H1 (cell line): ENCODE results near the gene JOSD2. TPM values are rescaled to one million over a fixed set of nuclear protein-coding genes. Genes with fewer than 3 reads are reported as not detected.

Experiments used
- ASH2L ChIP-seq: fragments of 200-600, 300-600 bp; sonication (generic); IDR thresholded peaks from one replicate; pipeline ENCODE4 v1.7.1; 2017; ENCODE audit warnings: low read length
- ATF3 ChIP-seq: IDR thresholded peaks from 2 replicates; pipeline ENCODE4 v1.6.1; 2011; ENCODE audit warnings: low read depth, mild to moderate bottlenecking, low read length; ENCODE audit not compliant: insufficient read depth
- BACH1 ChIP-seq: IDR thresholded peaks from 2 replicates; pipeline ENCODE4 v1.6.1; 2012; ENCODE audit warnings: low read length, improper control_type of control experiment
- BRCA1 ChIP-seq: IDR thresholded peaks from 2 replicates; pipeline ENCODE4 v1.6.1; 2012; ENCODE audit warnings: low read depth, low read length, improper control_type of control experiment
- CBX8 ChIP-seq: fragments of 300-800, 300-1000 bp; sonication (generic); IDR thresholded peaks from 2 replicates; pipeline ENCODE4 v1.7.1; 2016; ENCODE audit warnings: low read depth, low read length, borderline replicate concordance
- CEBPB ChIP-seq: IDR thresholded peaks from 2 replicates; pipeline ENCODE4 v1.6.1; 2012; ENCODE audit warnings: low read depth, low read length
- CHD1 ChIP-seq: IDR thresholded peaks from 2 replicates; pipeline ENCODE4 v1.6.1; 2012; ENCODE audit warnings: low read depth, low read length, improper control_type of control experiment
- CHD2 ChIP-seq: IDR thresholded peaks from 2 replicates; pipeline ENCODE4 v1.6.1; 2012; ENCODE audit warnings: low read length, improper control_type of control experiment
- CREB1 ChIP-seq: IDR thresholded peaks from 2 replicates; pipeline ENCODE4 v1.6.1; 2012; ENCODE audit warnings: inconsistent platforms
- CTBP2 ChIP-seq: IDR thresholded peaks from 2 replicates; pipeline ENCODE4 v1.7.0; 2011; ENCODE audit warnings: borderline replicate concordance, mild to moderate bottlenecking, moderate library complexity, mixed read lengths, low read length; ENCODE audit not compliant: insufficient read depth, insufficient read length
- HDAC2 ChIP-seq, 2 experiments: fragments of 300-600 bp in 1 of 2; sonication (generic) in 1 of 2; IDR thresholded peaks; 2 replicates each; pipeline ENCODE4 v1.6.1; 2011 to 2012; ENCODE audit warnings: low read depth in 2 of 2, low read length in 2 of 2, mild to moderate bottlenecking in 2 of 2, moderate library complexity in 2 of 2, borderline replicate concordance in 1 of 2, inconsistent platforms in 1 of 2
- HDAC6 ChIP-seq: IDR thresholded peaks from one replicate; pipeline ENCODE4 v1.7.1; 2012; ENCODE audit warnings: low read depth, mild to moderate bottlenecking, inconsistent platforms, low read length, moderate library complexity
- JUND ChIP-seq: IDR thresholded peaks from 2 replicates; pipeline ENCODE4 v1.6.1; 2011; ENCODE audit warnings: mild to moderate bottlenecking, improper control_type of control experiment, low read length
- KDM4A ChIP-seq: IDR thresholded peaks from one replicate; pipeline ENCODE4 v1.7.1; 2012; ENCODE audit warnings: low read depth, mild to moderate bottlenecking, moderate library complexity, low read length, inconsistent platforms; ENCODE audit not compliant: severe bottlenecking
- KDM5A ChIP-seq: fragments of 200-600 bp; IDR thresholded peaks from 2 replicates; pipeline ENCODE4 v1.7.1; 2012; ENCODE audit warnings: mild to moderate bottlenecking, low read length, inconsistent platforms, mixed read lengths
- MAFK ChIP-seq: IDR thresholded peaks from 2 replicates; pipeline ENCODE4 v1.6.1; 2012; ENCODE audit warnings: low read depth, mild to moderate bottlenecking, improper control_type of control experiment, low read length
- PHF8 ChIP-seq: fragments of 200-600 bp; sonication (generic); conservative IDR thresholded peaks from 2 replicates; pipeline ENCODE4 v1.7.1; 2012; ENCODE audit warnings: low read depth, mild to moderate bottlenecking, inconsistent platforms, low read length, moderate library complexity
- RAD21 ChIP-seq, 2 experiments: IDR thresholded peaks in 1 of 2; conservative IDR thresholded peaks in 1 of 2; 2 replicates each; pipeline ENCODE4 v1.6.1; 2011; ENCODE audit warnings: low read depth in 2 of 2, low read length in 2 of 2, improper control_type of control experiment in 1 of 2, inconsistent platforms in 1 of 2, mild to moderate bottlenecking in 1 of 2, moderate library complexity in 1 of 2
- SAP30 ChIP-seq: fragments of 300-600 bp; sonication (generic); IDR thresholded peaks from 2 replicates; pipeline ENCODE4 v1.7.1; 2012; ENCODE audit warnings: low read length, moderate library complexity, mild to moderate bottlenecking, inconsistent platforms; ENCODE audit not compliant: insufficient read depth, insufficient replicate concordance
- SIRT6 ChIP-seq: IDR thresholded peaks from one replicate; pipeline ENCODE4 v1.7.1; 2012; ENCODE audit warnings: low read length, inconsistent platforms
- SP2 ChIP-seq: IDR thresholded peaks from 2 replicates; pipeline ENCODE4 v1.6.1; 2012; ENCODE audit warnings: mild to moderate bottlenecking, low read length, inconsistent platforms
- SRF ChIP-seq: IDR thresholded peaks from 2 replicates; pipeline ENCODE4 v1.6.1; 2011; ENCODE audit warnings: mild to moderate bottlenecking, low read depth, low read length, moderate library complexity
- TAF7 ChIP-seq: optimal IDR thresholded peaks from 2 replicates; pipeline ENCODE3; 2011; ENCODE audit warnings: low read depth, mild to moderate bottlenecking, inconsistent platforms, low read length, moderate library complexity, borderline replicate concordance
- TBP ChIP-seq: IDR thresholded peaks from 2 replicates; pipeline ENCODE4 v1.6.1; 2011; ENCODE audit warnings: low read depth, low read length, improper control_type of control experiment
- TEAD4 ChIP-seq: IDR thresholded peaks from 2 replicates; pipeline ENCODE4 v1.6.1; 2012; ENCODE audit warnings: low read depth, low read length, inconsistent platforms, mixed read lengths
- polyA plus RNA-seq, 7 experiments: library from polyadenylated mRNA; depleted of rRNA in 3 of 7; stranded (reverse) in 5 of 7; unstranded in 2 of 7; fragments of >200 nt in 5 of 7; fragments of 200-250 nt in 2 of 7; gene quantifications; 1 replicate in 5 of 7; 2 replicates in 1 of 7; 4 replicates in 1 of 7; pipeline versions ENCODE4 v1.2.1 to v1.2.3, GENCODE V29; 2011 to 2013; ENCODE audit warnings: missing spikeins in 2 of 7, mixed read lengths in 2 of 7
- total RNA-seq: library from RNA; stranded (reverse); fragmentation: NEBNext Ultra II Directional; extraction: Animal tissue kit (Norgen Biotek cat#: 25700); gene quantifications from 2 replicates; pipeline ENCODE4 v1.2.1, GENCODE V29; 2021

Gene JOSD2
- total and polyA plus RNA-seq, 2 of the 8 experiments (the other 6 are each of a cell fraction or from before 2014, with no cell fraction given): 1.9 to 6.6 TPM

GRCh38 chr19:50511069-50511822 lies at the start of gene JOSD2 (continued):
- TF ChIP-seq KDM5A (no peak), SIRT6 (no peak), SP2 (no peak), CEBPB (0 out of 2 replicates have a peak, but pooled peaks have one; percentile 20), ASH2L (peak; percentile 41), TEAD4 (no peak), KDM4A (peak; percentile 34), CHD2 (peak; percentile 99), HDAC6 (no peak), PHF8 (0 out of 2 replicates have a peak, but pooled peaks have one; percentile 3), JUND (peak; percentile 80; the same call in 1 of the 2 replicates), CBX8 (no peak), HDAC2 (IDR thresholded peaks at IDR 0.05; ENCODE audit: borderline replicate concordance in 1 of 2, low read depth in 2 of 2, low read length in 2 of 2) (peak; percentile 5 to 47; a peak in 1 of 4 replicates), BACH1 (peak; percentile 90), TAF7 (no peak), CHD1 (no peak), BRCA1 (peak; percentile 91), CTBP2 (peak; percentile 62), ATF3 (no peak), CREB1 (peak; percentile 100), SRF (no peak), RAD21 (IDR thresholded peaks at IDR 0.05 in 1 of 2, conservative IDR thresholded peaks at IDR 0.05 in 1 of 2; ENCODE audit: low read depth in 2 of 2, low read length in 2 of 2) (no peak), TBP (no peak), MAFK (no peak), SAP30 (no peak)
